Stimulated activated CD4-positive, alpha-beta T cell treated with anti-CD3 and anti-CD28 coated beads, TNF-alpha, amount 100 ng/mL, for 24 hours (primary cell): ENCODE results near the gene KIRREL3.
"Not testable (repeated sequence)": the region's sequence is repeated elsewhere in the genome, so short reads cannot be mapped to it uniquely, and the experiment has no call there.

Source experiments
- DNase-seq, 3 experiments: peaks; one replicate each; pipeline ENCODE4 v3.0.0-alpha.2; 2020; ENCODE audit warnings: low read depth in 3 of 3

Gene KIRREL3

DNA sequence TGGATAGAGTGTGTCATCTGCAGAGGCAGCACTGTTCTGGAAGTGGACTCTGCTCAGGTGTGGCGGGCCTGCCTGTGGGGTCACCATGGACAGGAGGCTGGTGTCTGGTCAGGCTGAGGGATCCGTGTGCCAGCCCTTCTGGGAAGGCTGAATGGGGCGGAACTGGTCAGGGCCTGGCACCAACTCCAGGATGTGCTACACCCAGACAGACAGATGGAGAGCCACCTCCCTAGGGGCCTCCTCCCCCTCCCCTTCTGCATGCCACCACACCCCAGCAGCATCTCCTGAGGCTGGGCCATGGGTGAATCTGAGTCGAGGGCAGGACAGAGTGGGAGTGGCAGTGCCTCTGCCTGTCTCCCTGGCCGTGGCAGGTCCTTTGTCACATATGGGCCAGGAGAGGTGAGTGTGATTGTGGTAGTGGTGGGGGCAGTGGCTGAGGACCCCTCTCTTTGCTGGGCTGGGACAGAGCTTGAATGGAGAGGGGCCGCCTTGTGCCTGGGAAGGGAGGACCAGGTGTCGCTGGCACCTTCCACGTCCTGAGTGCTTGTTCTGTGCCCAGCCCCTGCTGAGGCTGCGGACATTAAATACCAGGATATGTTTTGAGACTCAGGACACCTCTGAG is 616.0 kb downstream of the KIRREL3 start:
- DNase-seq = no peak

DNA sequence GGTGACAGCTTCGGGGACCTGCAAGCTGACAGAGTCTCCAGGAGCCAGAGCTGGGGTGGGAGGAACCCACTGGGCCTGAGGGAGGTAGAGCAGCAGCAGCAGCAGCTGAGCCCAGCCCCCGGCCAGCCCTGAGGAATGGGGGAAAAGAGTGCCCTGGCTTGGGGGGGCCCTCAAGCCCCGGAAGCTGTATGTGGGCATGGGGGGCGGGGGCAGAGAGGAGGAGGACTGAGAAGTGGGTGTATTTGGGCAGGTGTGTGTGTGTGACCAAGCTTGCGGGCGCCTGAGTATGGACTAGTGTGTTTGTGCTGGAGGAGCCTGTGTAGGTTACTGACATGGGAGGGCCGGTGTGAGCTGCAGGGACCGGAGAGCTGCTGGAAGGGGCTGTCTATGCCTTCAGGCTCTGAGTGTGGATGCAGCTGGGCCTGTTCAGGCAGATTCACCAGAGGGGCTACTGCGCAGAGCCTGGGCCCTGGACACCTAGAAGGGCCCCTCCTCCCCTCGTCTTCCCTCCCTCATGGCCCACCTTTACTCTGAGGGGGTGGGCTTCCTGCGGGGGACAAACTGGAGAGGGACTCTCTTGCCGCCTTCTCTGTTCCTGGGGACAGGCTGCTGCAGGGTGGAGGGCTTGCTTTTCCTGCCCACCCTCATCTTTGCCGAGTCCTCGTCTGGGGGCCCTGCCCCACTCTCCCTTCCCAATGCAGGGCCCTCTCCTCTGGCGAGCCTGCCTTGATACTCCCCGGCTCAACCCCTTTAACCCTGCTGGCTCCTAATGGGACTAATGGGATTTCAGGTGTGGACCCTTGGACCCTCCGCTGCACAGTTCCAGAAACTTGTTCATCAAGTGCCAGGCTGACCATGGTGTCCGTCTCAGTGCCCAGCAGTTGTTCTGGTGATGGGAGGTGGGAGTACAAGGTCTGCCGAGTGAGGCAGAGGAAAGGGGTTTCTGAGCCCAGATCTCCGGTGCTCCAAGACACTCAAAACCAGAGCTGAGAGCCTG is 616.9 kb downstream of the KIRREL3 start:
- no peak for DNase-seq

DNA sequence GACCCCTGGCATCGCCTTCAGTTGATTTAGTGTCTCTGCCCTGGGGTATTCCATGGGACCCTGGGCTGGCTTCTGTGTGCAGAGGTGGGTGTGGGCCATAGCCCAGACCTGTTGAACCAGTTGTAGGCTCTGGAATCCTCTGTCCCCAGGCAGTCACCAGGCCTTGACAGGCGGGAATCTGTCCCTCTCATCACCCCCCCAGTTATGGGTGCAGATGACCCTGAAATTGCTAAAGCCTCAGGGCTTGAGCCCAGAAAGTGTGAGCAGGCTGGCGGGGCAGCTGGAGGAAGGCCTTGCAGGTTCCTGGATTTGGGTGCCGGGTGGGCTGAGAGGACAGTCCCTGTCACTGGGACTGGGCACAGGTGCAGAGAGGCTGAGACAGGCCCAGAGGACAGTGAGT is 617.9 kb downstream of the KIRREL3 start:
- DNase-seq = not testable (repeated sequence)

DNA sequence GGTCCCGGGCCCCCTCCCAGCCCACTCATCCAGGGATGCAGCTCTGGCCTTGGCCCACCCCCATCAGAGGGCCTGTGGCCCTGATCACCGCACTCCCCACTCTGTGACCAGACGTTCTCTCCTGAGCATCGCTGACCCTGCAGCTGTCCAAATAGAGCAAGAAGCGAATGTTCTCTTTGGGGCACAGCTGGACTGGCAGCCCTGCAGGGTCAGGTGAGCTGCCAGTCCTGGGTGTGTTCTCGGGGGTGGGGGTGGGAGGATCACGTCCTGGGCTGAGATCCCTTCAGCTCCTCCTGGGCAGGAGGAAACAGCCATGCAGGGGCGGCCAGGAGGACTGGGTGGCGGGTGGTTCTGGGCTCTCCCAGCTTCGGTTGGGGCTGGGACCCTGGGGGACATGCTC is 618.6 kb downstream of the KIRREL3 start:
- DNase-seq = not testable (repeated sequence)

DNA sequence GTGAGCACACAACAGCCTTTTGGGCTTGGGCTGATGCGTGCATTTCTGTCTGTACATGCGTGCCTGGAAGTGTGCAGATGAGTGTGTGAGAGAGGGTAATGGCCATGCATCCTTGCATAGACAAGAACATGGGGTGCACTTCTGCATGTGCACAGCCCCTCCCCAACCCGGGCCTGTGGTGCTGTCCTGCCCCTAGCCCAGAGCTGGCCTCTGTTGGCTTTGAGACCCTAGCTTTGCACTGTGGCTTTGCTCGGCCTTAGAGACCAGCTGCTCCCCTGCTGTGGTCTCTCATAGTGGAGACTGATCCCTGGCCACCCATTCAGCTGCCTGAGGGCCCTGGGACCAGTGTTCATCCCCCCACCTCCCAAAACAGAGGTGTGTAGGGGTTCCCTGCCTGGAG is 619.7 kb downstream of the KIRREL3 start:
- no peak for DNase-seq

DNA sequence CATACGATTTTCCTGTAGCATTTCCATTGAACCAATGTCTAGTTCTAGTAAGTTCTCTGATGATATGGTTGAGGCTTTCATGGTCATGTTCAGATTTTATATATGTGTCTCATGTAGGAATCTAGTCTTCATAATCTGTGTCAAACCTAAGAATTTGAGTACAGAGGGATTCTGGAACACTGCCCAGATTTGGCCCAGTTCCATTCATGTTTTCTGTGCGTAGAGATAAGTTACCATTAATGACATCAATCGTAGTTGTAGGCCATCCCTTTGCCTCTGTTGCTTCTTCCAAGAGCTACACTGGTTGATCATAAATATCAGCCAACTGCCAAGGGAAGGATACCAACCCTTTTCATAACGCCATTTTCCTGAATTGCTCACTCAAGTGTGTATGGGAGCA is 621.8 kb downstream of the KIRREL3 start:
- no peak for DNase-seq

DNA sequence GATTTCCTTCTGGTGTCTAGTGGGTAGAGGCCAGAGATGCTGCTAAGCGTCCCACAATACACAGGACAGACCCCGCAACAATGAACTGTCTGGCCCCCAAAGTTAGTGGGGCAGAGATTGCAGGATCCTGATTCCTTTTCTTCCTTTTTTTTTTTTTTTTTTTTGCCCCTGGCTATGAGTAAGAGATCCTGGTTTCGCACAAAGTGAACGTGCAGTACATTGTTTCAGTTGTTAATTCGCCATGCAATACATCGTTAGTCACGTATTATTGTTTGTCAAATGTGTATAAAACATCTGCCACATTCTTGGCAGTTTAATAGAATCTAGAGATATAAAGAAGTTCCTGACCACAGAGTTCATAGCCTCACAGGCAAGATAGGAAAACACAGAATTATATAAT is 624.8 kb downstream of the KIRREL3 start:
- DNase-seq = no peak

DNA sequence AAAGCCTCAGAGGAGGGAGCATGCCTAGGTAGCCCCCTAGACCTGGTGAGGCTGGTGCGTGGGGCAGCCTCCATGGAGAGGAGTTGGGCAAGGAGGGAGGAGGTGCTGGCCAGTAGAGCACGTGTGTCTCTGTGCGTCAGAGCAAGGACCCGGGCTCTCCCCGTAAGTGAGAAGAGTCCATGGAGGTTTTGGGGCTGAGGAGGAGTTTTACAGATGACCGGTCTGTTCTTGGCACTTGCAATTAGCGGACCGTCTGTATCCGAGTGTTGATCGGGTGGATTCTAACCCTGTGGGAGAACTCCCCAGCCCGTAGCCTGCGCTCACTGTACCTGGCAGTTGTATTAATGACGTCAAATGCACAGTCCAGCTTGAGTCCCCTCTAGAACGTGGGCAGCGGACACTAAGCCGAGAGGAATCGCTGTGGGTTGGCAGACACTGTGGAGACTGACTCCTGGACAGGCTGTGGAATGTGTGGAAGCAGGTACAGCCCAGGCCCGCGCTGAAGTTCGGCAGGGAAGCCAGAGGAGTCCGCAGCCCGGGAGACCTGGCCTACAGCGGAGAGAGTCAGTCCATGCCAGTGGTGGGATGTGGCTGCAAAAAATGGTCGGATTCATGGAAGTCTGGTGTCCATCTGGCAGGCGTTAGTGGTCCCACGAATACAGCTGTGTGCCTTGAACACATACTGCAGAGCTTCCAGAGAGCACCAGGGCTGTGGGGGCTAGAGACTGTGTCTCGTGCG is 625.8 kb downstream of the KIRREL3 start:
- DNase-seq = not testable (repeated sequence)

DNA sequence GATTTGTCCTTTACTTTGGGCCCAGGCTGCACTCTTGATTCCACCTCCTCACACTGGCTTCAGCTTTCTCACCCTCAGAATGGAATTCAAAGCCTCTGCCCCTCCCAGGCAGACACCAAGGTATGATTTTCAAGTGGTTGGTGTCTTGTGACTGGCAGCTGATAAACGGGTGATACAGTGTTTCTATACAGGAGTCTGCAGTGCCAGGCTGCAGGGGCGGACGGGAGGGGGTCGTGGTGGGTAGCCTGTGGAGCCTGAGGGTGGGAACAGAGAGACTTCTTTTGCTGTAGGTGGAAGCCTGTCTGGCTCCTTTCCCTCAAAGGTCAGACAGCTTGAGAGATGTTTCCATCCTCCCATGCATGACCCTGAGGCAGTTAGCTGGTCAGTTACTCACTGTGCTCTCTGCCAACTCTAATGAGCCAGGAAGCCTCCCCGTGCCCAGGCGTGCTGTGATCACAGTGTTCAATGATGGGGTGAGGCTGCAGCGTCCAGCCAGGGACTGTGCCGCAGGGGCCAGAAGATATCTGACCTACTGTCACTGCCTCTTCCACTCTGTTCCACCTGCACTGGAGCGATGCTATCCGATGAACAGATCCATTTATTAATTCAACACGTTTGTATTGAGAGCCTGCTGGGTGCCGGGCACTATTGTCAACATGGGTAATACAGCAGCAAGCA is 627.0 kb downstream of the KIRREL3 start:
- DNase-seq = not testable (repeated sequence)
